Sigmoid colon (tissue), 7 donors: ENCODE measurements around the gene SPEF2. TPM values are rescaled to one million over a fixed set of nuclear protein-coding genes. Genes with fewer than 3 reads are reported as not detected.
A peak's percentile ranks its signal among the peaks of the same experiment; 100 is the strongest.

Experiments
- DNase-seq: peaks from one replicate; pipeline ENCODE4 v3.0.0-alpha.2; 2019
- H3K27ac ChIP-seq, 4 donors: fragments of 200-600 bp; sonication (generic); one replicate each; pipeline ENCODE4 v1.5.1; 2016 to 2019; ENCODE audit warnings: mild to moderate bottlenecking in 1 of 4
- H3K27me3 ChIP-seq, 3 donors: fragments of 200-600 bp; sonication (generic); one replicate each; pipeline ENCODE4 v1.5.1; 2019; ENCODE audit warnings: mild to moderate bottlenecking in 1 of 3
- H3K36me3 ChIP-seq, 4 donors: fragments of 200-600 bp; sonication (generic); one replicate each; pipeline ENCODE4 v1.5.1; 2016 to 2019
- H3K4me1 ChIP-seq, 4 donors: fragments of 200-600 bp; sonication (generic); one replicate each; pipeline ENCODE4 v1.5.1; 2017 to 2019
- H3K4me3 ChIP-seq, 4 donors: fragments of 200-600 bp; sonication (generic); one replicate each; pipeline ENCODE4 v1.5.1; 2017 to 2019; ENCODE audit warnings: mild to moderate bottlenecking in 2 of 4, moderate library complexity in 1 of 4
- H3K9me3 ChIP-seq, 4 donors: fragments of 200-600 bp in 3 of 4; sonication (generic) in 3 of 4; one replicate each; pipeline versions ENCODE4 v1.5.1 to v1.6.1; 2013 to 2019
- CTCF ChIP-seq, 4 experiments: fragments of 450-650 bp in 3 of 4; fragments of 200-600 bp in 1 of 4; IDR thresholded peaks; one replicate each; pipeline ENCODE4 v1.5.1; 2016 to 2019; ENCODE audit warnings: antibody characterized with exemption in 4 of 4, mild to moderate bottlenecking in 3 of 4, moderate library complexity in 2 of 4
- EP300 ChIP-seq, 4 donors: sonication (generic); formaldehyde crosslinking; IDR thresholded peaks; one replicate each; pipeline ENCODE4 v1.6.1; 2017; ENCODE audit warnings: antibody characterized with exemption in 4 of 4
- POLR2A ChIP-seq, 2 donors: fragments of 450-650 bp; IDR thresholded peaks; one replicate each; pipeline ENCODE4 v1.6.1; 2016; ENCODE audit warnings: antibody characterized with exemption in 2 of 2, mild to moderate bottlenecking in 2 of 2, moderate library complexity in 2 of 2
- POLR2AphosphoS5 ChIP-seq, 4 donors: sonication (generic); formaldehyde crosslinking; IDR thresholded peaks; one replicate each; pipeline ENCODE4 v1.6.1; 2017; ENCODE audit warnings: antibody characterized with exemption in 4 of 4
- WGBS, 2 donors: extraction: QIAGEN DNeasy Blood & Tissue Kit; methylation state at CpG; one replicate each; pipeline ENCODE4 v1.1.7; 2013; 5-methylcytosine and 5-hydroxymethylcytosine counted together
- intact Hi-C: fragments of 100-400 bp; cut with DNase I; formaldehyde crosslinking; loops from one replicate; pipeline ENCODE4 v1.15.1; 2023
- polyA plus RNA-seq, 3 donors: library from polyadenylated mRNA; stranded (reverse); fragments of 200-250 nt; gene quantifications; one replicate each; pipeline ENCODE4 v1.2.3, GENCODE V29; 2013
- total RNA-seq, 4 donors: library from RNA; depleted of rRNA; stranded (reverse); fragments of >200 nt; gene quantifications; one replicate each; pipeline ENCODE4 v1.1.0, GENCODE V29; 2016
- donor health status: healthy with polysubstance abuse.
- donor health status: Bipolar disorder and iron deficiency.
- donor health status: healthy.

The SPEF2 gene
- total and polyA plus RNA-seq, 7 donors, result 0.92 to 5.5 (median 3.6) TPM

- no peaks in the 10 kb centered on the region for H3K27me3 ChIP-seq
- H3K36me3 ChIP-seq, result no peaks in the 10 kb centered on the region
- H3K4me3 ChIP-seq, result no peak overlapping the region
- 97 to 98% methylated on average over 2 of the region's 2 CpGs for WGBS, 2 donors
- intact Hi-C loops, result no loop called here
- no peaks in the 10 kb centered on the region for H3K4me1 ChIP-seq
- H3K9me3 ChIP-seq, result peaks cover 0 to 2% (median 0%) of the 10 kb centered on the region in 4 donors
- no peak overlapping the region for H3K27ac ChIP-seq
- TF ChIP-seq CTCF (IDR thresholded peaks at IDR 0.05) (no peak), EP300 (IDR thresholded peaks at IDR 0.05) (no peak), POLR2A (IDR thresholded peaks at IDR 0.05) (no peak), POLR2AphosphoS5 (IDR thresholded peaks at IDR 0.05) (no peak)
- no peak for DNase-seq
These were observed 18.8 kb upstream of the SPEF2 start for GRCh38 chr5:35598707-35599370.

- Histone ChIP-seq H3K27ac (no peak overlapping the region), H3K27me3 (no peaks in the 10 kb centered on the region), H3K4me1 (no peaks in the 10 kb centered on the region), H3K36me3 (no peaks in the 10 kb centered on the region), H3K9me3 (peaks cover 0 to 2% (median 0%) of the 10 kb centered on the region in 4 donors), H3K4me3 (no peak overlapping the region)
- no peak for TF ChIP-seq POLR2AphosphoS5 (IDR thresholded peaks at IDR 0.05)
- intact Hi-C loops, result no loop called here
- DNase-seq, result no peak
These were observed 17.1 kb upstream of the SPEF2 start for GRCh38 chr5:35600591-35600990.

- intact Hi-C loops, result no loop called here
- DNase-seq, result no peak
- Histone ChIP-seq H3K4me3 (no peak overlapping the region), H3K9me3 (no peaks in the 10 kb centered on the region), H3K27ac (no peak overlapping the region), H3K27me3 (no peaks in the 10 kb centered on the region), H3K36me3 (no peaks in the 10 kb centered on the region), H3K4me1 (no peaks in the 10 kb centered on the region)
- 26 to 58% methylated on average over 5 of the region's 5 CpGs for WGBS, 2 donors
- no peak for TF ChIP-seq POLR2A (IDR thresholded peaks at IDR 0.05)
- no peak for TF ChIP-seq EP300 (IDR thresholded peaks at IDR 0.05)
- TF ChIP-seq CTCF (IDR thresholded peaks at IDR 0.05), result no peak
- no peak for TF ChIP-seq POLR2AphosphoS5 (IDR thresholded peaks at IDR 0.05)
These were observed 8.5 kb upstream of the SPEF2 start for GRCh38 chr5:35608881-35609779.

- no peak overlapping the region for H3K27ac ChIP-seq
- intact Hi-C loops, result loop anchor here (5.0 kb wide), 1 partner anchor 310 kb away; no protein-coding TSS in a partner anchor
These were observed 616 bp upstream of the SPEF2 start for GRCh38 chr5:35617060-35617434.

More at GRCh38 chr5:35617060-35617434, 616 bp upstream of the SPEF2 start:
- no peak for DNase-seq
- no peaks in the 10 kb centered on the region for H3K27me3 ChIP-seq
- H3K9me3 ChIP-seq, result no peaks in the 10 kb centered on the region
- H3K36me3 ChIP-seq, result no peaks in the 10 kb centered on the region
- TF ChIP-seq EP300 (IDR thresholded peaks at IDR 0.05), result no peak
- no peak for TF ChIP-seq CTCF (IDR thresholded peaks at IDR 0.05)
- no peak for TF ChIP-seq POLR2A (IDR thresholded peaks at IDR 0.05)
- TF ChIP-seq POLR2AphosphoS5 (IDR thresholded peaks at IDR 0.05), result no peak
- WGBS, 2 donors, result 53 to 70% methylated on average over 3 of the region's 3 CpGs
- H3K4me1 ChIP-seq, result peaks cover 0 to 11% (median 4%) of the 10 kb centered on the region in 4 donors
- H3K4me3 ChIP-seq, result peak overlapping the region; percentile 59 to 80 (median 72)
